ENCODE measurements around the gene CINP.
"Not testable (repeated sequence)": the region's sequence is repeated elsewhere in the genome, so short reads cannot be mapped to it uniquely, and the experiment has no call there.

CINP gene

DNA sequence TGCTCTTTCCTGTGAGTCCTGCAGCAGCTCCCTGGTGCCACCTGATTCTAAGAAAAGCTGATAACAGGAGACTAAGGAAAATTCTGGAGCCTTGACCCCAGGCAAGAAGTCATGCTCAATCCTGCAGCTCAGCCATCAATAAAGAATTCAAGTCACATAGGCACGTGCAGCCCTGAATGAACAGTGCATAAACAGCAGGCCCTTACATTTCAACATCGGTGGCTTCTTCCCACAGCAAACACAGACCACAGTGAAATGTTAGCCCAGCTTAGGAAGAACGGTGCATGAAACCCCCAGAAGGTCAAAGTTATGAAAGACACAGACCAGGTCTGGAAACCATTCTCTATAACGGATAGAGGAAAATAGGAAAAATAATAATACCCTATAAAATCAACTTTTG is 10.5 kb downstream of the CINP start:
- no peak for DNase-seq

DNA sequence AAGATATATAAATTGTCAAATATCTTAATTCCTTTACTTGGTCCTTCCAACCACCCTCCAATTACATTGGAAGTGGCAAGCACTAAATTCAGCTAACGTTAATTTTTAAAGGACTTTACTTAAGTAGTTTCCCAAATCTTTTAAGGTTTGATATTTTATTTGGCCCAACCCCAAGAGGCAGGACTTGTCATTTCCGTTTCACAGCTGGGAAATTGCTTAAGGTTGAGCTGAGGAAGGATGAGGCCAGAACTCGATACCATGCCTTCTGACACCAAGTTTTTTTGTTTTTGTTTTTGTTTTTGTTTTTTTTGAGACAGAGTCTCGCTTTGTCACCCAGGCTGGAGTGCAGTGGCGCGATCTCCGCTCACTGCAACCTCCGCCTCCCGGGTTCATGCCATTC is 11.1 kb downstream of the CINP start:
- DNase-seq, result not testable (repeated sequence)

DNA sequence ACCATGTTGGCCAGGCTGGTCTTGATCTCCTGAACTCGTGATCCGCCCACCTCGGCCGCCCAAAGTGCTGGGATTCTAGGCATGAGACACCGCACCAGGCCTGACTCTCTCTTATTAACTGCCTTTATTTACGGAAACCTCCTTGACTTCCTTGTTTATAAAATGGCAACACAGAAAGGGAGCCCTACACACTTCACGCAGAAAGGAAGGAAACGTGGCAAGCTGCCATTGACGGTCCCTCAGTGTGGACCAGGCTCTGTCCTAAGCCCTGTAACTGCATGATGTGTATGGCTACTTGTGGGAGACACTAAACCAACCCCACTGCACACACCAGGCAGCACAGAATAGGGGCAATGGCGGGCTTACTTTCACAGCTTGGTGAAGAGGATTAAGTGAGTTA is 11.7 kb downstream of the CINP start:
- no peak for DNase-seq

DNA sequence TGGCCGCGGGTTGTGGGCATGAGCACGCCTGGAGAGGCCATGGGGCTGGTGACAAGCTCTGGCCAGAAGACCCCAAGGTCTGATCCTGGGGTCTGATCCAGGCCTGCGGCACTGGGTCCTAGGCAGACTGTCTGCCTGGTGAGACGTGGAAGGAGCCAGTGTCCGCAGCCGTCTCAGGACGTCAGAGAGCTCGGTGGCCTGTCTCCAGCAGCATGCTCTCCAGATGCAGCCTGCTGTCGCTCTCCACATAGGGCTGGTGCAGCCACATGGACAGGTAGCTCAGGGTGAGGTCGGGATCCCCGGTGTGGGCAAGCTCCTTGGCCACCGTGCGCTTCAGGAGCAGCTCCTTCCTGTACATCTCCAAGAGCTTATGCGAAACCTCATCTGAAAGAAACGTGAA is 14.3 kb downstream of the CINP start:
- DNase-seq, result no peak

DNA sequence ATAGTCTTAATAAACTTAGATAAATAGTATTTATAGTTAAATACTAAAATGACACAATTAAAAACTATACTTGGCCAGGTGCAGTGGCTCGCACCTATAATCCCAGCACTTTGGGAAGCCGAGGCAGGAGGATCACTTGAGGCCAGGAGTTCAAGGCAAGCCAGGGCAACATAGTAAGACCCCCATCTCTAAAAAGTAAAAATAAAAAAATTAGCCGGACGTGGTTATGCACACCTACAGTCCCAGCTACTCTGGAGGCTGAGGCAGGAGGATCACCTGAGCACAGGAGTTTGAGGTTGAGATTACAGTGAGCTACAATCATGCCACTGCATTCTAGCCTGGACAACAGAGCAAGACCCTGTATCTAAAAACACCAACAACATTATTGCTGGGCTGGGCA is 16.0 kb downstream of the CINP start:
- DNase-seq, result no peak

DNA sequence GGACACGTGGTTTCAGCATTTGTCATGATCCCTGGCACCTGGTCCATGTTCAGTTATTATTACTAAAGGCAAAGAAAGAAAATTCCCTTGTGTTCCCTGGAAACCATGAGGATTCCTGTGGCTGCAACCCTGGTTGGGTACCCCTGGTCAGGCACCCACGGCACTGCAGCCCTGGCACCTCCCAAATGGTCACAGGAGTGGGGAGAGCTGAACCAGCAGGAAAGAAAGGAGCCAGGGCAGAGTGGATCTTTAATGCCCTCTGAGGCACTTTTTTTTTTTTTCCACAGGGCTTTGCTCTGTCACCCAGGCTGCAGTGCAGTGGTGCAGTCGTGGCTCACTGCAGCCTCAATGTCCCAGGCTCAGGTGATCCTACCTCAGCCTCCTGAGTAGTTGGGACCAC is 17.5 kb downstream of the CINP start:
- no peak for DNase-seq

DNA sequence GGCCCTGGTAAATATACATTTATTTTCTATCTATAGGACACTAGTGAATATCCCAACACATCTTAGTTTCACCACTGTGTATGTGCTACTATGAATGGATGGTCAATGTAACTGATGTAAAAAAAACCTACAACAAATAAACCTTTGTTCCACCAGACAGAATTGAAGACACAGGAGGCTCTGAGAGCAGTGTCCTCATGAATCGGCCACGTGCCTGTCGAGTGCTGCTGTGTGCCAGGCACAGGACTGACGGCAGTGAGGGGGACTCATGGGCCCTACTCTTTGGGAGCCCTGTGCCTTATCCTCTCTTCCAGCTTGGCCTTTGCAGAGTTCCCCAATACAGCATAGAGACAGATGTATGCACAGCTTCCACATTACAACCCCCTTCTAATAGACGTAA is 18.2 kb downstream of the CINP start:
- DNase-seq, result no peak

DNA sequence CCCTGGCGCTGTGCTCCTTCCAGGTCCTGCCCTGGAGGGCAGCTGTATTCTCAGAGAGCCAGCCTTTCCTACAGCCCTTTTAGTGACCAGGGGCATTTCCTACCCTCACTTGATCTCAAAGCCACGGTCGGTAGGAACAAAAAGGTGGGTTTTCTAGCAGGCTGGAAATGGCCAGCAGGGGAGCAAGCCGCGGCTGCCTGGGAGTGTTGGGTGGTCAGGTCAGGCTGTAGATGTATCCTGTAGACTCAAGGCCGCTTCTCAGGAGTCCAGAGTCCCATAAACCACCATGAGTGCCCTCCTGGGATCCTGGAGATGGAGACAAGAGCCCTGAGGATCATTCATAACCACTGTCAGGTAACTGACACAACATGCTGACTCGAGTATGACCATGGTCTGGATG is 18.6 kb downstream of the CINP start:
- no peak for DNase-seq

DNA sequence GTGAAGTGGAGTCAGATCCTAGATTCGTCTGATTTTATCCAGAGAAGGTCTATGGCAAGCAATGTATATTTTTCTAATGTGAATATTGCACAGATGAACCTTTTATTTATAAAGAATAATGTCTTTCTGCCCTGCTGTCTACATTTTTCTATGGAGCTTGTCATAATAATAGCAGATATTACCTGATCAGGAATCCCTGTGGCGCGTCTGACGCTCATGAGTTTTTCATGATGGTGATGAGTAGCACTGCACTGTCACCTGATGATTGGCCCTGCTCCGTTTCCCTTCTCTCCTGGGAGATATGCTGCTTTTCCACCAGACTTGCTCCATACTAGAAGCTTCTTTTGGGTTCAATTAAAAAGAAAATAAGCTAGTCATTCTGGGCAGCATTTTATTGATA is 20.5 kb downstream of the CINP start:
- no peak for DNase-seq

DNA sequence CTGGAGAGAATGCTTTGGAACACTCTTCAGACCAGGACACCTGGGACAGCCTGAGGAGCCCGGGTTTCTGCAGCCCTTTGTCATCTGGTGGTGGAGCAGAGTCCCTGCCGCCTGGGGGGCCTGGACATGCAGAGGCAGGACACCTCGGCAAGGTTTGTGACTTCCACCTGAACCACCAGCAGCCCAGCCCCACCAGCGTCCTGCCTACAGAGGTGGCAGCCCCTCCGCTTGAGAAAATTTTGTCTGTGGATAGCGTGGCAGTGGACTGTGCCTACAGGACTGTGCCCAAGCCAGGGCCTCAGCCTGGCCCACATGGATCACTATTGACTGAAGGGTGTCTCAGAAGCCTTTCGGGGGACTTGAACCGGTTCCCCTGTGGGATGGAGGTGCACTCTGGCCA is 21.1 kb downstream of the CINP start:
- DNase-seq, result no peak

DNA sequence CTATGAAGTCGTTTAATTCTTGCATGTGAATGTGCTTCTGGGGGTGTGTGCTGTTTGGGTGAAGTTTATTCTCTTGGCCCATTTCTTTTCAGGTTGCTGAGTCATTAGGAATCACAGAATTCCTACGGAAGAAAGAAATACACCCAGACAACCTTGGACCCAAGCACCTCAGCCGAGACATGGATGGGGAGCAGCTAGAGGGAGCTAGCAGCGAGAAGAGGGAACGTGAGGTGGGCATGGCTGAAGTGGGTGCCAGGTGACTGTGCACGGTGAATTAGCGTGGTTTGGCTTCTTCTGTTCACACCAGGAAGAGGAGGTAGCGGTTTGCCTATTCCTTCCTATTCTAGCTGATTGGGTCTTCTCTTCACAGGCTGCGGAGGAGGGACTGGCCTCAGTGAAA is 24.0 kb downstream of the CINP start:
- DNase-seq, result no peak

DNA sequence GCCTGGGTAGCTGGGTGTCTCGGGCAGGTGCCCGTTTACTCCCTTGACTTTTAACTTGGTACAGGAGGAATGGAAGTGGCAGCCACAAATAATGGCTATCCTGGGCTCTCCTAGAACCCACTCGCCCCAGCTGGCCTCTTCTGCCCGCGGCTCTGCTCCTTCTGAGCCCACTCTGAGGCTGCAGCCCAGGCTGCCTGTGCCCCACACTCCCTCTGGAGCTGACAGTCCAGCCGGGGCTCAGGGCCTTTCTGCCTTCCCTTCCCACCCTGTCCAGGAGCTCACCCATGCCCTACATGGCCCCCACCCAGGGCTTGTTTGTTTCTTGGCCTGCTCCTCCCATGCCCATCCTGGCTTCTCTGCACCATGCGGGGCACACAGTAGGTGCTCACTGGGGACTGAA is 27.5 kb downstream of the CINP start:
- no peak for DNase-seq

DNA sequence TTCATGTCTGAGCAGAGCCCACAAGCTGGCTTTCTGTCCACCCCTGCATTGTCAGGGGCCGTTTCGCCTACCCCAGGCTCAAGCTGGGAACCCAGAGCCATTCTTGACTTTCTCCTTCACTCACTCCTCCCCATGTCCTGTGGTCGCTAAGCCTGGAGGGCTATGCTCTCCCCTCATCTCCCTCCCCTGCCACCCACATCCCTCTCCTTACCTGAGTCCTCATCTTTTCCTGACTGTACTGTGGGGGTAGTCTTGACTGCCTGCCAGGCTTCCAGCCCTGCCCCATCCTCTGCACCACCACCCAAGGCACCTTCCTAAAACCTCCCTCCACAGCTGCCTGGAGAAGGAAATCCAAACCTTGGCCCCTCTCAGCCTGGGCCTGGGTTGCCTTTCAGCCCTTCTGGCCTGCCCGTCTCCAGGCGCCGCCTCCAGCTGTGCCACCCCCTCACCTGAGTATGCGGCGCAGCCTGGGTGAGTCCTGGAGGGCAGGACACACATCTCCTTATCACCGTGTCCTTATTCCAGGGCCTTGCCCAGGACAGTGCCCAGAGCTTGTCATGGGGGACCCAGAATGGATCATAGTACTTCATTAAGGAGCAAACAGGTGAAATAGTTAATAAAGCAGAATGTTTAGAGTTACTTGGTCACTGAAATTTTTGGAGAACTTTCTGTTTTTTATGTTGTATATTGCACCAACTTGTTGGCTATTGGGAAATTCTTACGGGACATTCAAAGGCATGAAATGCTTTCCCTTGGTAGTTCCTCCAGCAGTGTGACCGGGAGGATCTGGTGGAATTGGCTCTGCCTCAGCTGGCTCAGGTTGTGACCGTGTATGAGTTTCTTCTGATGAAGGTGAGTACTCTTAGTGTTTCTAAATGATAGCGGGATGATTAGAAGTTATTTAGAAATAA is 28.6 kb downstream of the CINP start:
- DNase-seq, result no peak

DNA sequence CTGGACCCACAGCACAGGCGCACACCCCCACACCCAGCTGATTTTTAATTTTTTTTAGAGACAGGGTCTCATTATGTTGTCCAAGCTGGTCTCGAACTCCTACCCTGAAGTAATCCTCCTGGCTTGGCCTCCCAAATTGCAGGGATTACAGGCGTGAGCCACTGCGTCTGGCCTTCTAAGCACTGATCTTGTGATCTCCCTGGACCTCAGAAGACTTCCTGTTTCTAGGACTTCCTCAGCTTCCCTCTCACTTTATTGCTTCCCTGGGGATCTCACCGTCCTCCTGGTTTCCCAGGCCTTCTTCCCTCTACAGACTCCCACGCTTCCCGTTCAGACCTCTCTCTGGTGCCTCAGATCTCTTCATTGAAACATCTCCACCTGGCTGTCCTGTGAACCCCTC is 29.3 kb downstream of the CINP start:
- no peak for DNase-seq

DNA sequence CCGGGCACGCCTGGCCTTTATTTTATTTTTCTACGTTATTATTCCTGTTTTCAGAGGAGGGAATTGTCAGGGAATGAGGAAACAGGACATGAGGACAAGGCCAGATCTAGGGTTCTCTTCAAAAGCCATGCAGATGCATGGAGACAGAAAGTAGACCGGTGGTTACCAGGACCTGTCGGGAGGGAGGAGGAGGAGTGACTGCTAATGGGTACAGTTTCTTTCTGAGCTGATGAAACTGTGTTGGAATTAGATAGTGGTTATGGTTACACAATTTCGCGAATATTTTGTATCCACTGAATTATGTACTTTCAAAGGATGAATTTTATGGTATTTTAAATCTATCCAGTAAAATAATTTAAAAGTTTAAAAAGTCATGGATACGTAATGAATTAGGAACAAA is 31.9 kb downstream of the CINP start:
- DNase-seq, result no peak

DNA sequence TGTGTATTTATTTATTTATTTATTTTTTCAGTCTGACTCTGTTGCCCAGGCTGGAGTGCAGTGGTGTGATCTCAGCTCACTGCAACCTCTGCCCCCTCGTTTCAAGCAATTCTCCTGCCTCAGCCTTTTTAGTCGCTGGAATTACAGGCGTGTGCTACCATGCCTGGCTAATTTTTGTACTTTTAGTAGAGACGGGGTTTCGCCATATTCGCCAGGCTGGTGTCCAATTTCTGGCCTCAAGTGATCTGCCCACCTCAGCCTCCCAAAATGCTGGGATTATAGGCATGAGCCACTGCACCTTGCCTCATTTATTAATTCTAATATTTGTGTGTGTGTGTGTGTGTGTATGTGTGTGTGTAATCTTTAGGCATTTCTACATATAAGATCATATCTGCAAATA is 33.3 kb downstream of the CINP start:
- not testable (repeated sequence) for DNase-seq

DNA sequence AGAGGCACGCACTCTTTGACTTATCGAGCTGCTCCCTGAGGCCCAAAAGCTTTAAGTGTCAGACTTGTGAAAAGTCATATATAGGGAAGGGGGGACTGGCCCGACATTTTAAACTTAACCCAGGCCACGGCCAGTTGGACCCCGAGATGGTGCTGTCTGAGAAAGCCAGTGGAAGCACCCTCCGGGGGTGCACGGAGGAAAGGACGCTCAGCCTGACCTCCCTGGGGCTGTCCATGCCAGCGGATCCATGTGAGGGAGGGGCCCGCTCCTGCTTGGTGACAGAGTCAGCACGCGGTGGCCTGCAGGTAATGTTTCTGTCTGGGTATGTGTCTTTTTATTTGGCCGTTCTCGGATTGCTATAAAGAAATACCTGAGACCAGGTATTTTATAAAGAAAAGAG is 36.1 kb downstream of the CINP start:
- DNase-seq, result no peak

DNA sequence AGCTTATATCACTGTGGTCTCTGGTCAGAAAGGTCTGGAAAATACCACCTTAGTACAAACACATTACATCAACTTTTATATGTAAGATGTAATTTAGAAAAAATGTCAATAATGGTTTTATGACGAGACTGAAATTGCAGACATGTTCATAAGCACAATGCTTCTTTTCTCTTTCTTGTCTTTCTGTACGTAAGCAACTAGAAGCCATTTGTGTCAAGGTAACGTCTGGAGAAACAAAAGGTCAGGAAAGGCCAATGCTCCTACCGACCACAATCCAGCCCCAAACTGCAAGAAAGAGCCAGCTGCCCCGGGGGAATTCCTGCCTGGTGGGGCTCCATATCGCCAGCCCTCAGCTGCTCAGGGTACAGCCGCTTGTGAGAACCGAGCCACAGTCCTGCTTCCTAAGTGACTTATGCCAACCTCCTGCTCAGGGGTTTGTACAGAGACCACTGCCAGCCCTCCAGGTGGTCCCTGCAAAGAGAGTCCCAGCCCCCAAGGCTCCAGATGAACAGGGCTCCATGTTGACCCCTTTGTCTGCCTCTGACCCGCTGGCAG is 36.8 kb downstream of the CINP start:
- DNase-seq, result no peak

DNA sequence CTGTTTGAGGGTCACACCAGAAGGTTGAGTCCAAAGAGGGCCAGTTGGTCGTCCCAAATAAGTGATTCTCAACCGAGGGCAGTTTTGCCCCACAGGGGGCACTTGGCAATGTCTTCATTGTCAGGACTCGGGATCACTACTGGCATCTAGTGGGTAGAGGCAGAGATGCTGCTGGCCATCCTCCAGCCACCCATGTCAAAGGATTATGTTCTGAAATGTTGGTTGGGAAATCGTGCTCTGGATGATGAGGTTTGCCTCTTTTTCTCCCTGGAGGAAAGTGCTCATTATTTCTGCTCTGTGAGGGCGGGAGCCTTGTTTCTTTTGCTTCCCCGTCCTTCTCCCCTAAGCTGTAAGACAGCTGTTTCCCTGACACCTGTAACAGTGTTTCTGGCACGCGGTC is 39.6 kb downstream of the CINP start:
- DNase-seq, result peak; percentile 34

DNA sequence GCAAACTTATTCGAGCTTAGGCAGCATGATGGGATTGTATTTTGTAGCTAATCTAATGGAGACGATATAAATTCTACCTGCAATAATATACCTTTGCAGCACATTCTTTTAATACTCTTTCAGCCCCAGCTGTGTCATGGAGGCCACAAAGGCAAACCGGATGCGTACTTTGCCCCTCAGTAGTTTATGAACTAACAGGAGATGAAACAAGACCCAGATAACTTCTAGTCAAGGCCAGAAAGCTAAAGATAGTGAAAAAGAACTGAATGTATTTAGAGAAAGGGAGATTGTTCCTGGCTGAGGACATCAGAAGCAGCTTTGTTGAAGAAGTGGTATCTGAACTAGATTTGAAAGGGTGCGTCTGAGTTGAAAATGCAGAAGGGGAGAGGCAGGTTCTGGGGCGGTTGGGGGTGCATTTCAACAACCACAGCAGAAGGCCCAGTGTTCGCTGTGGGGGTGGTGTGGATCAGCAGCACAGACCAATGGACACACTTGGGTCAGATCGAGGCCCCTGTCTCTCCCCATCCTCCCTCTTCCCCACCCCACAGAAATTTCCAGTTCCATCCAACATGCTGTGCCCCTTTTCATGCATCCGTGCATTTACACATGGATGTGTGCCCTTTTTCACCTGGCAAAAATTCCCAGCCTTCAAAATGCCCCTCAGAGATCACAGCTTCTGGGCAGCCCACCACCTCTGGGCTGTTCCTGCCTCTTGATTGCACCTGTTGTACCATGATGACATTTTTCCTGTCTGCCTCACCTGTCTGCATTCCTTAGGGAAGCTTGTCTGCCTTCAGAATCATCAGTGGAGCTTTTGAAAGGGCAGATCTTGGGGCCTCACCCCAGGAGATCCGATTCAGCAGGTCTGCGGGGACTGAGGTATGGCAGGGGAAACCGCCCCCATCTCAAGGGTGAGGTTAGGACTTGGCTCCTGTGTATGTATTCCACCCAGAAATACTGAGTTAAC is 41.0 kb downstream of the CINP start:
- no peak for DNase-seq

DNA sequence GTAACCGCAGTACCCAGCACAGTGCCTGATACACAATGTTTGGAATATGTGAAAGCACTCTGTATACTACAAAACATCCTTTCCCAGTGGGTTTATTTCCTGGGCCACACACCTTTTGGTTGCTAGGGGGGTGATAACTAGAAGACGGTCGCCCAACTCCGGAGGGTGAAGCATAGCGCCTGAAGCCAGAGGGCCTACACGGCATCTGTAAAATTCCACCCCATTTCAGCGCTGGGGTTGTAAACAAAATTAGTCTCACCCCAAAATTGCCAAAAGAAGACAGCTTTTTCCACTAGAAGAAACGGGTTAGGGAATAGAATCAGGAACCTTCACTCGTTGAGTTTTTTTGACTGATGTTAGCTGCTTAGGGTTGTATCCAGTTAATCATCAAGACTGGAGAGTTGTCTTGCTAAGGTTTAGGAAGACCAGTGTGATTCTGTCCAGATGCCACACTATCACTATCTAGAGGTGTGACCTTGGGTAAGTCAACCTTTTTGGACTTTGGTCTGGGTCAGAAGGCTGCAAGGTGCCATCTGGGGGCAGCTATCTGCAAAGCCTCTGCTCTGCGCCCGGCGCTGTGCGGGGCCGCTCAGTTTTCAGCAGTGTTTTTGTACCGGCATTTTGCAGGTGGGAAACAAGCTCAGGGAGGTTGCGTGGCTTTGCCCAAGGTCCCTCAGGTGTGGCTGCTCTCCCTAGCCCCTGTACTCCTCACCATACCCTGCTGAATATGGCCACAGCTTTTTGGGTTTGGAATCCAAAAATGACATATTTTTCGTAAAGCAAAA is 41.8 kb downstream of the CINP start:
- no peak for DNase-seq

DNA sequence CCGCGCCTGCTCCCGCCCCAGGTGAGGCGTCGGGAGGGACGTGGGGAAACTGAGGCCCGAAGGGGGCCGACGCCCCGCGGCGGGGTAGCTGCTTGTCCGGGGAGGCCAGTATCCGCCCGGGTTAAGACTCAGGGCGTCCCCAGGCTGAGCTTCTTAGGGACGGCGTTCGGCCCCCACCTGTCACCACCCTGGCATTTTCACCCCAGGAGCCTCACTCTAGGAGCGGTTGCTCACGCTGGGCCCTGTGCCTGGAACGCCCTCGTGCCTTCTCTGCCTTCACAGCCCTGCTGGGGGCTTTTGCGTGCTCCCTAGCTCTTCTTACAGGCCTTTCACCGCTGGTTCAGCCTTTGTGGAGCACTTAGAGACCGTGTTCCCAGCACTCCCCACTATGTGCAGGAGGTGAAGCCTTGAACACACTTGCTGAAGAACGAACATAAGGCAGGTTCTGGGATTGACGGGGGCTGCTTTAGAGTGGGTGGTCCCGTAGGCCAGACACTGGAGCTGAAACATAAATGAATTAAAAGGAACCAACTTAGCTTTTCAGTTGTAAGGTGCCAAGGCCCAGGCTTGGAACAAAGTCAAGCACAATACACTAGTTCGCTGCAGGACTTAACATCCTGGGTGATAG is 42.5 kb downstream of the CINP start:
- DNase-seq, result peak; percentile 58

Data from CD4-positive, alpha-beta T cell treated with Interleukin-6 for 4 hours (primary cell).